CMK (cell line): ENCODE data around the gene TMEM37.

Experiments used
- DNase-seq: peaks from one replicate; pipeline ENCODE4 v3.0.0-alpha.2; 2010; ENCODE audit warnings: low read depth

TMEM37 gene

DNA sequence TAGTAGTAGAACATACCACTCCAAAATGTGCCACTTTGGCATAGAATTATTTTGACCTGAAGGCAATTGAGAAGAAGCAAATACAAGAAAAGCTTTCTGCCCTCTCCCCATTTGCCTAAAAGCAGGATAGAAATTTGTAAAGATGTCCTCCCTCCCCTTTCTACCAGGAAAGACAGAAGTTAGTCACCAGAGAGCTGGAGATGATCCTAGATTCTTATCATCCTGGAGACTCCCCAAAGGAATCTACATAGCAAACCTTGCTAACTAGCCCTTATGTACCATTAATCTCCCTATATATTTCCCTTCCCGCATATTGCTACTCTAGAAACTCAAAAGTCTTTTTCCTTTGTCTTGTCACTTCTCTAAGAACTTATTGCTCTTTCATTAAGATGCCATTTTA lies 12.6 kb upstream of the TMEM37 start:
- DNase-seq: no peak

DNA sequence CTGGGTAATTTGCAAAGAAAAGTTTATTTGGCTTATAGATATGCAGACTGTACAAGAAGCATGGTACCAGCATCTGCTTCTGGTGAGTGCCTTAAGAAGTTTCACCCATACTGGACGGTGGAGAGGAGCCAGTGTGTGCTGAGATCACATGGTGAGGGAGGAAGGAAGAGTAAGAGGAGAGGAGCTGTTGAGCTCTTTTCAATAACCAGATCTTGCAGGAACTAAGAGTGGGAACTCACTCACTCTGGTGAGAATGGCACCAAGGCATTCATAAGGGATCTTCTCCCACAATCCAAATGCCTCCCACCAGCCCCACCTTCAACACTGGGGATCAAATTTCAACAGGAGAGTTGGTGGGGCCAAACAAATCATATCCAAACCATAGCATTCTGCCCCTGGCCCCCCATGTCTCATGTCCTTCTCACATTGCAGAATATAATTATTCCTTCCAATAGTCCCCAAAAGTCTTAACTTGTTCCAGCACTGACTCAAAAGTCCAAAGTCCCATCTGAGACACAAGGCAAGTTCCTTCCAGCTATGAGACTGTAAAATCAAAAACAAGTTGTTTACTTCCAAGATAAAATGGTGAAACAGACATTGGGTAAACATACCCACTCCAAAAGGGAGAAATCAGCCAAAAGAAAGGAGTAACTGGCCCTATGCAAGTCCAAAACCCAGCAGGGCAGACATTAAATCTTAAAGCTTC lies 11.7 kb upstream of the TMEM37 start:
- DNase-seq: no peak

DNA sequence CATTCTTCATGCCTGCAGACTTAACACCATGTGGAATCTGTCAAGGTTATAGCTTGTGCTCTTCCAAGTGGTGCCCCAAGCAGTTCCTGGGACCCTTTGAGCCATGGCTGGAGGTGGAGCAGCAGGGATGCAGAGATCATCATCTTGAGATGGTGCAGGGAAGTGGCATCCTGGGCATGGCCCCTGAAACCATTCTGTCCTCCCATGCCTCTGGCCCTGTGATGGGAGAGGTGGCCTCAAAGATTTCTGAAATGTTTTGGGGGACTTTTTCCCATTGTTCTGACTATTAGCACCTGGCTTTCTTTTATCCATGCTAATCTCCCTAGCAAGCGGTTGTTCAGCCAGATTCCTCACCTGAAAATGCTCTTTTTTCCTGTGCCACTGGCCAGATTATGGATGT lies 10.3 kb upstream of the TMEM37 start:
- DNase-seq: no peak

DNA sequence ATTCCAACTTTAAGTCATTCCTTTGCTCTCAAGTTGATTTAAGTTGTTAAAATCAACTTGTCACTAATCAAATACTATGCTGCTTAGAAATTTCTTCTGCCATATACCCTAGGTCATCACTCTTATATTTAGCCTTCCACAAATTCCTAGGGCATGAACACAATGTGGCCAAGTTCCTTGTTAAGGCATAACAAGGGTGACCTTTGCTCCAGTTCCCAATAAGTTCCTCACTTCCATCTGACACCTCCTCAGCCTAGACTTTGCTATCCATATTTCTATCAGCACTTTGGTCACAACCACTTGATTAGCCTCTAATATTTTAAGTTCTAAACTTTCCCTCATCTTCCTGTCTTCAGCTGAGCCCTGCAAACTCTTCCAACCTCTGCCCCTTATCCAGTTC lies 9.9 kb upstream of the TMEM37 start:
- no peak for DNase-seq

DNA sequence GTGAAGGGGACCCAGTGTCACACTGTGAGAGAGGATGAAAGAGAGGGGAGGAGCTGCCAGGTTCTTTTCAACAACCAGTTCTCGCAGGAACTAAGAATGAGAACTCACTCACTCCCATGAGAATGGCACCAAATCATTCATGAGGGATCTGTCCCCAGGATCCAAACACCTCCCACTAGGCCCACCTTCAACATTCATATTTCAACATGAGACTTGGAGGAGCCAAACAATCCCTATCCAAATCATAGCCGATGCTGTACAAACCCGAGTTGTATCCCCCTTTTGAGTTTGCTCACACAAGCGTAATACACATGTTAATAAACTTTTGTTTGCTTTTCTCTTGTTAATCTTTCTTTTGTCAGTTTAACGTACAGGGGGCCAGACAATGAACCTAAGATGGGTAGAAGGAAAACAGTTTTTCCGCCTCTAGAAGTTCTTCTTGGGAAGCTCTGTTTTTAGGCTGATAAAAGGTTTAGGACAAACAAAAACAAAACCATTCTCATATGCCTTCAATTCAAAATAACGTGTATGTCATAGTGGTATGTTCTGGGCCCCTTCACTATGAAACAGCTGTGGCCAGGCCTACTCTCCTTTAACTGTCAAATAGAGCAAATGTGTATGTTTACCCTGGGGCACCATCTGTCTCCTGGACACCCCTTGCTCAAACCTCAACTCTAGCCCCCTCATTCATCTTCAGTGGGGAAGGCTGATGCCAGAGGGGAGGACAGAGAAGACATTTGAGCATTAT lies 9.1 kb upstream of the TMEM37 start:
- no peak for DNase-seq

DNA sequence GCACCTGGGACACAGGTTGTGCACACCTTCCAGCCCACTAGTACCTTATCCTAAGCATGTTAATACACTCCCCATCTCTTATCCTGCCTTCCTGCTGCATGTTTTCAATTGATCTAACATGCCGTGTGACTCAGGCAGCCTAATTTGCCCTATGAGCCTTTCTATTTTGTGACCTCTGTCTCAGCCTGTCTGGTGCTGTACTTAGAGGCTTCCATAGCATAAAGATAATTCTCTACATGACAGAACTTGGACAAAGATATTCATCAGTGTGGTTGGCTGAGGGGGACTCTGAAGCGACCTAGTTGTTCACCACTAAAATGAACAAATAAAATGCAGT lies 8.6 kb upstream of the TMEM37 start:
- DNase-seq: no peak

DNA sequence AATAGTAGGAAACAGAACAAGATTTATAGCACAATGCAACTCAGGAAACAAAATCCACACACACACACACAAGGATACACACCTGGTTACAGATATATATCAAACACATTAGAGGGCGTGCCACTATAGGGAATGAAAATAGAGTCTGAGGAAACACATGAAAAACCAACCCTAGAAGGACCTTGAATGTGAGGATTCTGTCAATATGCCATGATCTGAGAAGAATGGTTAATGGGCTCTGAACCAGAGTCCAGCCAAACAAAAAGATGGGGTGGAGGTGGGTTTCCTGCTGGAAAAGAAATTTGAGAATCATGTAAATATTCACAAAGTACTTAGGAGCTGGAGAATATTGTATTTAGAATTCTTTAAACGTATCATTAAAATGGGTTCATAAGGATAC lies 7.8 kb upstream of the TMEM37 start:
- no peak for DNase-seq

DNA sequence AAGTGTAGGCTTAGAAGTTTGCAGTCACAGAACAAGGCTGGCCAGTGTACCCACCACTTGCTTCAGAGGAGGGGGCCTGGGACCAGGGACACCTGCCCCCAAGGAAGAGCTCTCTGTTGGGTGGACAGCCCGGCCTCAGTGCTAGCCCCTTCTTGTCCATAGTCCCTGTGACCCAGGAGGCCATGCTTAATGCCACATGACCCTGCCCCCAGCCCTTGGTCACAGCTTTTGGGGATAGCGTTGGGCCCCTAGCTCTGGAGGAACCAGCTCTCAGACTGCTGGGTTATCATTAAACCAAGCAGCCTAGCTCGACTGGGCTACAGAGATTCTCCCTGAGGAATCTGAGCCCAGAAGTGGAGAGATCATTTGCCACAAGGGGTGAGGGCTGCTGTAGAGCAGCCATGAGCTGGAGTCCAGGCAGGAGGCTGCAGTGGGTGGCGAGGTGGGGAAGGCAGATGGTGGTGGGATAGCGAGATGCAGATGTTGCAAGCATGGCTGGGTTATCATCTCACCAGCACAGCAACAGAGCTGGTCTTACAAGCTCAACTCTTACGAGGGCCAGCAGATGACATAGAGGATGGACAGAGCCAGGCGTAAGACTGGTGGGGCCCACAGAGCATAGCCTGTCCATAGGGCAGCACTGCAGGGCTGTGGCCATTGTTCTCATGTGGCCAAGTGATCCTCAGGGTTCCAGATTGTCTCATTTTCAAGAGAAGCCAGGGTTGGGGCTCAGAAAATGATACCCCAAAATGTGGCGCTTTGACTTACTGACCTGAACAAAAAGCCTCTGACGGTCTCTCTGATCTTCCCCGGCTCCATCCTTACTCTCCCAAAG lies 7.2 kb upstream of the TMEM37 start:
- DNase-seq: no peak

DNA sequence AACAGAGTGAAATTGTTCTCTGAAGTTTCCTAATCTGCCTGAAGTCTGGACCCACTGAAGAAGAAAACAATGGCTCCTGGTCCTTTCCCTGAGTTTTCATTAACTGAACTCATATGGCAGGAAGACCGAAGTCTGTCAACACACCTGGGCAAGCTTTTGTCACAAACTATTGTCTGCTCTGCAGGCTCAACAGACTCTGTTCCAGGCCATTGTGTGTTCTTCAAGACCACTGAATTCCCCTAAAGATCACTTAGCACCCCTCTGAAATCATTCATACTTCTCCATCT lies 6.6 kb upstream of the TMEM37 start:
- no peak for DNase-seq

DNA sequence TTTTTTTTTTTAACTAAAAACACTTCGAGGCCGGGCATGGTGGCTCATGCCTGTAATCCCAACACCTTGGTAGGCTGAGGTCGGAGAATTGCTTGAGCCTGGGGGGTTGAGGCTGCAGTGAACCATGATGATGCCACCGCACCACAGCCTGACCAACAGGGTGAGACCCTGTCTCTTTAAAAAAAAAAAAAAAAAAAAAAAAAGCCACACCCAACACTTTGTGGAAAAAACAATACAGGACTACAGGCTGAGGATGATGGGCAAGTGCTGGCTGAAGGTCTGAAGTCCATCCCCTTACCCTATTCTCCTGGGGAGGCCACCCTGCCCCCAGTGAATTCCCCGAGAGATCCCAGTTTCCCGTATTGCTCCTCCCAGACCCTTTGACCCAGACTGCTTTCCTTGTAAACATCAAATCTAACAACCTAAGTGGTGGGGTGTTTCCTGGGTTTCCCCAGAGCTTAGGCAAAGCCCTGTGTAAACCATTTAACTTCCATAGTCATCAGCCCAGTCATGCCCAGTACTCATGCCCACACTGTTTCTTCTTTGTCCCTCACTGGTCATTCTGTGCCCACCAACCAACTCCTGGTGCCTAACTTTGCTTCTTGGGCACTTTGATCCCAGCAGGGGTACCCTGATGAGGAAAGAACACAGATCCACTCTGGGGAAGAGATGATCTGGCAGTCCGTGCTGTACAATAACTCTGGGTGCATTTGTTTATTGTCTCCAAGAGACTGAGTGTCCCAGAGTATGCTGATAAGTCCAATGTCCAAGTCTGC lies 5.8 kb upstream of the TMEM37 start:
- DNase-seq: no peak

DNA sequence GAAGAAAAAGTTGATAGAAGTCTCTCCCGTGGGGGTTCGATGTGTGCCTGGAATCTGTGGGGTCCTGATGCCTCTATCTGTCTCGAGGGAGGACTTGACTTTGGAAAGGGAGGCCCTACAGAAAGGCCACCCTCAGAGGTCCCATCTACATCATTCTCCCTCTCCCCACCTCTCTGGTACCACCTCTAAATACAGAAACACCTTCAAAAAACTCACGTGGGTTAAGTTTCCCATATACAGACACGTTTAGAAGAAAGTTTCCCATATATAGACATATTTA lies 5.3 kb upstream of the TMEM37 start:
- DNase-seq: no peak

DNA sequence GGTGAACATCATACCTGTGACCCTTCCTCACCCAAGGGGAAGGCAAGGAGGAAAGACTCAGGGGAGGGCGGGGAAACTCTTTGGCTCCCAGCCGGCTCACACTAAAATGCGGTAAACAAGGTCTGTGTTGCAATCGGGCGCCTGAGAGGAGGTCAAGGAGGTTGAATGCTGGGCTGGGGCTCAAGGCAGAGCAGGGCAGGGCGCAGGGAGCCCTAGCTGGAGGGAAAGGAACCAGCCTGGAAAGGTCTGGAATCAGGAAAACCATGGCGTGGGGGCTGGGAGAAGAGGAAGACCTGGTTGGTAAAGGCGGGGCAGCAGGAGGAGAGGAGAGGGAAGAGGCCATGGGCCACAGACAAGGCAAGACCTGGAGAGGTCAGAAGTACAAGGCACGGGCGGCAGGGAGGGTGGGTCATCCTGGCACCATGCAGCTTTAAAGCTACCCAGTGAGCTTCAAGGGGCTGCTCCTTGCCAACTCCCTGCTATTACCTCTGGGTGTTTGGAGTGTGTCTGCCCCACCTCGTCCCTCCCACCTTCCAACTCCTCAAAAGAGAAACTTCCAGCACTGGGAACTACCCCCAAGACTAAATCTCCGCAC lies 4.8 kb upstream of the TMEM37 start:
- DNase-seq: no peak

DNA sequence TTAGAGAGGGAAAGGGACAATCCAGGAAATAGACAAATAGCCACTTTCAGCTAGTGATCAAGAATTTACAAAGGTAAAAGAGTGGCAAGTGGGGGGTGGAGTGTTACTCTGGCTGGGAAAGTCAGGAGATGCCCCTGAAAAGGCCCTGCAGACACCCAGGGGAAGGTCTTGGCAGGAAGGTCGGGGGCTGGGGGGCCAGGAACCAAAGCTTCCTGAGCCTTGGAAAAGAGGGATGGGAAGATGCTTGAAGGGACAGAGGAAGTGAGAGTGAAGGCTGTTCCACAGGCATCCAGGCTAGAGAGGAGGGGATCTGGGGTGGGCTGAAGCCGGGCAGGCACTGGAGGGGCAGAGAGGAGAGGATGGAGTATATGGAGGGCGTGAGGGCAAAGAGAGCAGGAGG lies 3.9 kb upstream of the TMEM37 start:
- DNase-seq: no peak

DNA sequence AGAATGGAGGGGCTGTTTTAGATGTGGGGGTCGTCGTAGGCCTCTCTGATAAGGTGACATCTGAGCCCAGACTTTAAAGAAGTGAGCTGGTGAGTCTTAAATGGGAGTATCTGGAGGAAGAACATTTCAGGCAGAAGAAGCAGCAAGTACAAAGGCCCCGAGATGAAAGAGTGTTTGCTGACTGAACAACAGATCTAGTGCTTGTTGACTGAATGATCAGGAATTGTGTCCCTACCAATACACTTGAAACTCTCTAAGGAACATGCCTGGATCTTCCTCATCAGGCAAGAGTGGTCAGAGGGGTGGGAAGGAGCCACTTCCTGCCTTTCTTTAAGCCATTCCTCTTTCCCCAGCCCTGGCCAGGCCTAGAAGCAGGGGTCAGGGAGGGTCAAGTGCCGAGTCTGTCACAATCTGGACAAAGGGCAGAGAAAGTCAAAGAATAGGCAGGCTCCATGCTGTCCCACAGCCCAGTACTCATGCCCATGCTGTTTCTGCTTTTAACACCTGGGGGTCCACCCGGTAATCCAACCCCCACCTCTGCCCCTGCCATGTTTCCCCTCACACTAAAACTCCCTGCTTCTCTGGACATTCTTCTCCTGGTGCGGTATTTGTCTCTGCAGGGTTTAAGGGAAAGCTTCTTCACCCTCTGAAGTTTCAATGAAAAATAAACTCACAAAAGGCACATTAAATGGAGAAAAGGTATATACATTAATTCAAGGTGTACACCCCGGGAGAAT lies 3.0 kb upstream of the TMEM37 start:
- no peak for DNase-seq

DNA sequence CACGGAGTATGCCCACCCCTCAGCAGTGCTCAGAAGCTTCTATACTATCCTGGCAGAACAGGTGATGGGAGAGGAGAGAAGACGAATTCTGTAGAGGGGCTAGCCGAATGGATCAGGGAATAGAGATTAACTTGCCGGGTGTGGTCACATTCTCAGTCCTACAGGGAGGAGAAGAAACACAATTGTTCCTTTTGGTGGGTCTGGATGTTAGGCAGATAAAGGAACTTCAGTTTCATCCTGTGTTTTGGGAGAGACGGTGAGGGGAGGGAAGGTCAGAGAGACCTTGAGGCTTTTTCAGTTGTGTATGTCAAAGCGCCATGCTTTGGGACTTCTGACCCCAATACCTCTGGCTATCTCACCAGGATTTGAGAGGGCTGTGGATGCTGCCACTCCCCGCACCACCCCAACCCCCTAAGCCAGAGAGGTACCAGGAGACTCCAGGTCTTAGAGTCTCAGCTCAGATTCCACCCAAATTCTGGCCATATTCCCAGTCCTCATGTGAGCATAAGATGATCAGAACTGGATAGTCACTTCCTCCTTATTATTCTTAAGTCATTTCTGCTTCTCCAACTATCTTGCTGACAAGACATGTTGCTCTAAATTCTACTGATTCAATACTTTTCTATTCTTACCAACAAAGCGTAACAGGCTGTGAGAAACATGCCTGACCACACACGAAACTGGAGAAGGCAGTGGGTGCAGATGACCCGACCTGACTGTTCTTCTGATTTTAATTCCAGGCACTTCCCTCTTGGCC lies 2.3 kb upstream of the TMEM37 start:
- DNase-seq: no peak

DNA sequence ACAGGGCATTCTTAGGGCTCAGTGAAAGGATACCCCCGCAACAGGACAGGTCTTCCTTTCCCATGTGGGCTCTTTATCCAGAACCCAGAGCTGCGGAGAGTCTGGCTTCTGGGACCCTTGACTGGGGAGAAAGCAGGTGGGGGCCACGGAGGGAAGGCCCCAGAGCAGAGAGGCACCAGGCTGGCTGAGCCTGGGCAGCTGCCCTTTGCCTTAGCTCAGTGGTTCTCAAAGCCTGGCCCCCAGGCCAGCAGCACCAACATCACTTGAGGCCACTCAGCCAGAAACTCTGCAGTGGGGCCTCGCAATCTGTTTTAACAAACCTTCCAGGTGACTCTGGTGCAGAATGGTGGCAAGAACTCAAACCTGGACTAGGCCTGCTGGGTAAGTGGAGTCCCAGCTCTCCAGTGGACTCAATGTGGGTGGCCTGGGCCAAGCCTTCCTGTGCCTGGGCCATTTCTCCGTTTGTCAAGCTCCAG lies 1.6 kb upstream of the TMEM37 start:
- no peak for DNase-seq

DNA sequence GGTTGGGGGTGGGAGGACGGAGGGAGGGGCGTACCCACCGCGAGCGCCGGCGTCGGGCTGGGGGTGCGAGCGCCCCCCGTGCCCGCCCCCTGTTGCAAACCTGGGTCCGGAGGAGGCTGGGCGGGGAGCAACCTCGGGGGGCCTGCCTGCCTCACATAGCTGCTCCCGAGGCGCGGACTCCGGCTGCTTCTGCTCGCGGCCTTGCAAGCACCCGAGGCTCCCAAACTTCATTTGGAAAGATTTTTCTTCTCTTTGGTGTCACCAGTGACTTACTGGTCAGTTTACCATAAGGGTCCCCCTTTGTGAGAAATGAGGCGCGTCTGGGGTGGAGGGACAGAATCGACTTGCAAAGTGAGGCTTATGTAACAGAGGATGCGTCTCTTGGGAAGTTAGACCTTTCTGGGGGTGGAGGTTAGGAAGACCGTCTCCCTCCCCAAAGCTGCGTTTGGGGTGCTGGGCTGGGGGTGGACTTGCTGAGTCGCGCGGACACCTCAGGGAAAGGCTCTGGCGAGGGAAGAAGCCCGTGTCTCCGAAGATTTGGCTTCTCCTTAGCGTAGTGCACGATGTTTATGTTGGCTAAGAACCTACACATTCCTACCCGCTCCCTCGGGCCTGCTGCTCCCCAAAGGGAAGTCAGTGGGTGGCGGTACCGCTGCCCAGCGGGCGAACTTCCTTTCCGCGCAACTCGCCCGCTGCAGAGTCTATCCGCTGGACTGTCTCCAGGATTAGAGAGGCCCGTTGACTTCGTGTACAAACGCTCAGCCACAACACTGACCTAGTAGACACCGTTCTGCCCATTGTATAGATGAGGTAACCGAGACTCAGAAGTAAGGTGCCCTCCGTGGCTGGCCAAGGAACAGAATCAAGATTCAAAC lies 559 bp downstream of the TMEM37 start:
- DNase-seq: no peak

DNA sequence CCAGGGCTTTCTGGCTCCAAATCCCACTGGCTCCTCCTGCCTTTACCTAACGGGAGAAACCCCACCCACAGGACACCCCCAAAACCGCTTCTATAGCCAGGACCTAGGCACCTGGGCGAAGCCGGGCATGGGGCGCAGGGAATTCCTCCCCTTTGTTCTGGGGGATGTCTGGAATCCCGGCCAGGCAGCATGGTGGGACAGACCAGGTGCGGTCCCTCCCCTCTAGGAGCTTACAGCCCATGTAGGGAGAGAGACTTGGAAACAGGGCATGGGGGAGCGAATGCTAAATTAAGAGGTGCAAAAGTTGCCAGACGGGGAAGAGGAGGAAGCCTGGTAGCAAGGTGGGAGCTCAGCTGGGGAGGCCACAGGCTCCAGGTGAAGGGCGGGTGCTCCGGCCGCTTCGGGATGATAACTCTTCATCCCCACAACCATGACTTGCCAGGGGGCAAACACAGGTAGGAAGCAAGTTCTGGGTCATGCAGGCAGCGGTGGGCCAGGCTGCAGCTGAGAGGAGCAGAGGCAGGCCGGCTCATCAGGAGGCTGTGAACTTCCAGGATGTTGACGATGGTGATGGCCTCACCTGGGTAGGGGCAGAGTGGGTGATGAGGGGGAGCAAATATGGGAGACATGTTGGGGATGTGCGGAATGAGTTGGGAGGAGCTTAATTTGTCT lies 1.3 kb downstream of the TMEM37 start:
- DNase-seq: no peak

DNA sequence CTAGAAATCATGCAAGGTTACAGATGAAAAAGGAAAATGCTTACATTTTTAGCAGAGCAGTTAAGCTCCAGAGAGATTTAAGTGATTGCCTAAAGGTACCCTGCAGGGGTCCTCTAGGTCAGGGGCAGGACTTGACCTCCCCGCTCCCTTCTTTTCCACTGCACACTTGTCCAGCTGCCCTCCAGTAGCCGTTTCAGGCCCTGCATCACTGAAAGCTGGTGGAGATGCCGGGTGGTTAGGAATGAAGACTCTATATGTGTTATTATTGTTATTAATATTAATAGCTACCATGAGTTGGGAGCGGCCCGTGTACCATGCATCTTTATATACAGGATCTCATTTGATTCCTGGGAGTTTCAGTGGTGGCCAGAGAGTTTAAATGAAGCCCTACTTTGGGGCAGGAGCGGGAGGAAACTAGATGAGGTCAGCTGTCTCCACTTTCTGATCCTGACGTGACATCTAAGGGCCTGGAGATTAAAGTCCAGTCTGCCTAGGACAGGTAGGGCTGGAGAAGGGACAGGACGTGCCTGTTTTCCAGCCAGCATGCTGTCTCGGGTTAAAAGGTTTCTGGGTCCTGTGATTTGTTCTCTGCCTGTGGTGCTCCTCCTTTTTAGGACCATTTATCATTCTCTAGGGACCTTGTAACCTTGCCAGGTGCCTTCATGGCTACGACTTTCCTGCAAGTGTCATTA lies 2.1 kb downstream of the TMEM37 start:
- no peak for DNase-seq
